T-helper 1 cell treated with Interleukin-12 subunit alpha and Interleukin-12 subunit beta and Interleukin-4 antibody, amounts not matched to agents 30 μg/mL and 1 μg/mL, for 36 hours (primary cell): ENCODE measurements around the gene CYP2C9.

Experiments used
- H3K27ac Mint-ChIP-seq: one replicate; pipeline ENCODE4 v1.8.0; 2021; ENCODE audit warnings: mild to moderate bottlenecking, mixed read lengths
- H3K27me3 Mint-ChIP-seq: one replicate; pipeline ENCODE4 v1.8.0; 2021; ENCODE audit warnings: low read depth, mixed read lengths
- H3K36me3 Mint-ChIP-seq: one replicate; pipeline ENCODE4 v1.8.0; 2021; ENCODE audit warnings: low read depth, mixed read lengths
- H3K4me1 Mint-ChIP-seq: one replicate; pipeline ENCODE4 v1.8.0; 2021; ENCODE audit warnings: low read depth, mixed read lengths
- H3K4me3 Mint-ChIP-seq: one replicate; pipeline ENCODE4 v1.8.0; 2021; ENCODE audit warnings: mild to moderate bottlenecking, moderate library complexity, mixed read lengths
- H3K9me3 Mint-ChIP-seq: one replicate; pipeline ENCODE4 v1.8.0; 2021; ENCODE audit warnings: mixed read lengths

Gene CYP2C9

GRCh38 chr10:94992811-94993210 is 54.4 kb downstream of the CYP2C9 start:
- Mint-ChIP-seq H3K27me3 (no peaks in the 10 kb centered on the region), H3K27ac (no peak overlapping the region), H3K36me3 (no peaks in the 10 kb centered on the region), H3K4me1 (no peaks in the 10 kb centered on the region), H3K9me3 (peaks cover 21% of the 10 kb centered on the region), H3K4me3 (no peak overlapping the region)

- Mint-ChIP-seq H3K4me3 (no peak overlapping the region), H3K36me3 (no peaks in the 10 kb centered on the region), H3K4me1 (no peaks in the 10 kb centered on the region), H3K27me3 (no peaks in the 10 kb centered on the region), H3K9me3 (no peaks in the 10 kb centered on the region), H3K27ac (no peak overlapping the region)
Observed at GRCh38 chr10:94997741-94998174, 59.3 kb downstream of the CYP2C9 start.

- H3K27ac Mint-ChIP-seq, result no peak overlapping the region
- no peaks in the 10 kb centered on the region for H3K9me3 Mint-ChIP-seq
- no peaks in the 10 kb centered on the region for H3K4me1 Mint-ChIP-seq
- no peaks in the 10 kb centered on the region for H3K27me3 Mint-ChIP-seq
- no peaks in the 10 kb centered on the region for H3K36me3 Mint-ChIP-seq
- no peak overlapping the region for H3K4me3 Mint-ChIP-seq
Observed at GRCh38 chr10:95026461-95026860, 88.0 kb downstream of the CYP2C9 start.

- no peaks in the 10 kb centered on the region for H3K36me3 Mint-ChIP-seq
- H3K27me3 Mint-ChIP-seq, result no peaks in the 10 kb centered on the region
- H3K4me3 Mint-ChIP-seq, result no peak overlapping the region
- H3K9me3 Mint-ChIP-seq, result no peaks in the 10 kb centered on the region
- H3K4me1 Mint-ChIP-seq, result no peaks in the 10 kb centered on the region
- H3K27ac Mint-ChIP-seq, result no peak overlapping the region
Observed at GRCh38 chr10:95031656-95032055, 93.2 kb downstream of the CYP2C9 start.

- H3K27me3 Mint-ChIP-seq, result no peaks in the 10 kb centered on the region
- no peaks in the 10 kb centered on the region for H3K4me1 Mint-ChIP-seq
- H3K4me3 Mint-ChIP-seq, result no peak overlapping the region
- H3K36me3 Mint-ChIP-seq, result no peaks in the 10 kb centered on the region
- no peaks in the 10 kb centered on the region for H3K9me3 Mint-ChIP-seq
- no peak overlapping the region for H3K27ac Mint-ChIP-seq
Observed at GRCh38 chr10:95034401-95034800, 95.9 kb downstream of the CYP2C9 start.

GRCh38 chr10:95035332-95036295 is 97.2 kb downstream of the CYP2C9 start:
- Mint-ChIP-seq H3K36me3 (no peaks in the 10 kb centered on the region), H3K27ac (no peak overlapping the region), H3K4me1 (no peaks in the 10 kb centered on the region), H3K27me3 (no peaks in the 10 kb centered on the region), H3K4me3 (no peak overlapping the region), H3K9me3 (no peaks in the 10 kb centered on the region)

GRCh38 chr10:95039281-95039680 is 100.8 kb downstream of the CYP2C9 start:
- no peaks in the 10 kb centered on the region for H3K27me3 Mint-ChIP-seq
- H3K9me3 Mint-ChIP-seq, result no peaks in the 10 kb centered on the region
- no peak overlapping the region for H3K27ac Mint-ChIP-seq
- no peaks in the 10 kb centered on the region for H3K4me1 Mint-ChIP-seq
- H3K4me3 Mint-ChIP-seq, result no peak overlapping the region
- H3K36me3 Mint-ChIP-seq, result no peaks in the 10 kb centered on the region
